Testis (tissue), 3 donors: ENCODE measurements around the gene TCEA2. TPM values are rescaled to one million over a fixed set of nuclear protein-coding genes. Genes with fewer than 3 reads are reported as not detected.

Source experiments
- DNase-seq: peaks from one replicate; pipeline ENCODE4 v3.0.0-alpha.2; 2019
- H3K27ac ChIP-seq, 2 donors: fragments of 200-600 bp; sonication (generic); one replicate each; pipeline ENCODE4 v1.5.1; 2019
- H3K27me3 ChIP-seq: fragments of 200-600 bp; sonication (generic); one replicate; pipeline ENCODE4 v1.5.1; 2019
- H3K36me3 ChIP-seq: fragments of 200-600 bp; sonication (generic); one replicate; pipeline ENCODE4 v1.5.1; 2017; ENCODE audit warnings: low read depth; ENCODE audit errors: missing control alignments
- H3K4me1 ChIP-seq: fragments of 200-600 bp; sonication (generic); one replicate; pipeline ENCODE4 v1.5.1; 2019
- H3K4me3 ChIP-seq, 2 donors: fragments of 200-600 bp; sonication (generic); one replicate each; pipeline ENCODE4 v1.5.1; 2017 to 2019
- H3K9me3 ChIP-seq: fragments of 200-600 bp; sonication (generic); one replicate; pipeline ENCODE4 v1.5.1; 2017
- POLR2A ChIP-seq: fragments of 450-650 bp; IDR thresholded peaks from one replicate; pipeline ENCODE4 v1.6.1; 2017; ENCODE audit warnings: antibody characterized with exemption, mild to moderate bottlenecking, moderate library complexity
- WGBS, 2 donors: methylation state at CpG; one replicate each; pipeline ENCODE4 v1.1.5; 2018; 5-methylcytosine and 5-hydroxymethylcytosine counted together
- intact Hi-C: fragments of 100-400 bp; cut with DNase I; formaldehyde crosslinking; loops from one replicate; pipeline ENCODE4 v1.15.1; 2023; ENCODE audit warnings: low total_unique reads
- polyA plus RNA-seq: library from polyadenylated mRNA; stranded (reverse); fragments of 350-450 nt; fragmentation: Illumina TruSeq; extraction: RNeasy Lipid Tissue Mini Kit (QIAGEN cat#74804); gene quantifications from one replicate; pipeline ENCODE4 v1.2.3, GENCODE V29; 2014; ENCODE audit warnings: low read depth, low replicate concordance; ENCODE audit not compliant: insufficient read depth
- total RNA-seq, 2 donors: library from RNA; depleted of rRNA; stranded (reverse); fragments of >200 nt; gene quantifications; one replicate each; pipeline ENCODE4 v1.2.3, GENCODE V29; 2016
- TF ChIP-seq, protein P1 (sequence below), 3 experiments: fragments of 450-650 bp in 2 of 3; fragments of 200-600 bp in 1 of 3; sonication (generic) in 1 of 3; IDR thresholded peaks; one replicate each; pipeline ENCODE4 v1.5.1; 2016 to 2019; ENCODE audit warnings: antibody characterized with exemption in 3 of 3, mild to moderate bottlenecking in 2 of 3, moderate library complexity in 1 of 3

TCEA2 gene
- total and polyA plus RNA-seq, 3 donors from 2014 or later = 94.5 to 171 (median 126) TPM

DNA sequence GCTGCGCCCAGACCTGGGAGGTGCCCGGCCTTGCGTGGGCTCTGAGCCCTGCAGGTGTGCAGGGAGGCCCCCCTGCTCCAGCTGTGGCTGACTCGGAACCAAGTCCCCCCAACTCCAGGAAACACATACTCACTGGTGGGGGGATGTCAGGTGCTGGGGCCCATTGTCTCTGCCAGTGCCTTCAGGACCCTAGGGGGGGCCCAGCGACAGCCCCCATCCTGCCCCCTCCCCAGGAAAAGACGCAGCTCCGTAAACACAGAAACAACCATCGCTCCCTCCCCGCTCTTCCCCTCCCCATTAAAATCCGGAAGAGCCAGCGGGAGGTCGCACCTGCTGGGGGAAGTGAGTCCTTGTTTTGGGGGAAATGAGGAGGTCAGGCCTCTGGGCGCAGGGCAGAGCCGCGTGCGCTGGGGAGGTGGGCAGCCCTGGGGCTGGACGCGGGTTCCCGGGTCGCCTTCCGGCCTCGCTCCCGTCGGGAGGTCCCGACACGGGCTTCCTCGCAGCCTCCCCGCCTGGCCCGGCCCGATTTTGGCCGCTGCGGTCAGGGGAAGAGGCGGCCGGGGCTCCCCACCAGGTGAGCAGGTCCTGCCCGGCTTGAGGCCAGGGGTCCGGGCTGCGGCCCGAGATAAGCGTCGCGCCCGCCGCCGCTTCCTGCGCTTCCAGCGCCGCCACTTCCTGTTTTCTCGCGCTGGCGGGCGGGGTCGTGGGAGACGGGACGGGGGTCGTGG lies 20.8 kb upstream of the TCEA2 start:
- Histone ChIP-seq H3K36me3 (no peaks in the 10 kb centered on the region), H3K4me3 (peak overlapping the region; percentile 36 to 56), H3K4me1 (peaks cover 19% of the 10 kb centered on the region), H3K9me3 (no peaks in the 10 kb centered on the region), H3K27ac (peak overlapping the region; percentile 23 to 50), H3K27me3 (no peaks in the 10 kb centered on the region)
- no peak for DNase-seq
- 4% methylated on average over 25 of the region's 55 CpGs; no CpG with 5 or more reads in 1 of the 2 donors for WGBS, 2 donors
- TF ChIP-seq, protein P1, sequence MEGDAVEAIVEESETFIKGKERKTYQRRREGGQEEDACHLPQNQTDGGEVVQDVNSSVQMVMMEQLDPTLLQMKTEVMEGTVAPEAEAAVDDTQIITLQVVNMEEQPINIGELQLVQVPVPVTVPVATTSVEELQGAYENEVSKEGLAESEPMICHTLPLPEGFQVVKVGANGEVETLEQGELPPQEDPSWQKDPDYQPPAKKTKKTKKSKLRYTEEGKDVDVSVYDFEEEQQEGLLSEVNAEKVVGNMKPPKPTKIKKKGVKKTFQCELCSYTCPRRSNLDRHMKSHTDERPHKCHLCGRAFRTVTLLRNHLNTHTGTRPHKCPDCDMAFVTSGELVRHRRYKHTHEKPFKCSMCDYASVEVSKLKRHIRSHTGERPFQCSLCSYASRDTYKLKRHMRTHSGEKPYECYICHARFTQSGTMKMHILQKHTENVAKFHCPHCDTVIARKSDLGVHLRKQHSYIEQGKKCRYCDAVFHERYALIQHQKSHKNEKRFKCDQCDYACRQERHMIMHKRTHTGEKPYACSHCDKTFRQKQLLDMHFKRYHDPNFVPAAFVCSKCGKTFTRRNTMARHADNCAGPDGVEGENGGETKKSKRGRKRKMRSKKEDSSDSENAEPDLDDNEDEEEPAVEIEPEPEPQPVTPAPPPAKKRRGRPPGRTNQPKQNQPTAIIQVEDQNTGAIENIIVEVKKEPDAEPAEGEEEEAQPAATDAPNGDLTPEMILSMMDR (IDR thresholded peaks at IDR 0.05) = no peak
- TF ChIP-seq POLR2A = no peak
- intact Hi-C loops = no loop called here

DNA sequence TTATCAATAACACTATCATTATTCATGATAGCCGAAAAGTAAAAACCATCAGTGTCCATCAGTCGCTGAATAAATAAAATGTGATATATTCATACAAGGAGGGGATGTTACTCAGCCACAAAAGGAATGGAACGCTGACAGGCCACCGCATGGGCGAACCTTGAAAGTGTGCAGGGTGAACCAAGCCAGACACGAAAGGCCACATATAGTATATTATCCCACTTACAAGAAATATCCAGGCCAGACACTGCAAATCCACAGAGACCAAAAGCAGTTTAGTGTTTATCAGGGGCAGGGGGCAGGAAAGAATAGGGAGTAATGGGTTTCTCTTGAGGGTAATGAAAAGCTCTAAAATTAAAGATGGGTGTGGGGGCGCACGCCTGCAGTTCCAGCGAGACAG lies 19.2 kb upstream of the TCEA2 start:
- no peak for DNase-seq
- no peak overlapping the region for H3K27ac ChIP-seq
- H3K36me3 ChIP-seq = no peaks in the 10 kb centered on the region
- H3K4me1 ChIP-seq = peaks cover 19% of the 10 kb centered on the region
- H3K27me3 ChIP-seq = no peaks in the 10 kb centered on the region
- H3K4me3 ChIP-seq = no peak overlapping the region
- 86 to 91% methylated on average over 9 of the region's 9 CpGs for WGBS, 2 donors
- no peaks in the 10 kb centered on the region for H3K9me3 ChIP-seq
- TF ChIP-seq, protein P1 (IDR thresholded peaks at IDR 0.05) = no peak
- no peak for TF ChIP-seq POLR2A
- intact Hi-C loops = no loop called here

DNA sequence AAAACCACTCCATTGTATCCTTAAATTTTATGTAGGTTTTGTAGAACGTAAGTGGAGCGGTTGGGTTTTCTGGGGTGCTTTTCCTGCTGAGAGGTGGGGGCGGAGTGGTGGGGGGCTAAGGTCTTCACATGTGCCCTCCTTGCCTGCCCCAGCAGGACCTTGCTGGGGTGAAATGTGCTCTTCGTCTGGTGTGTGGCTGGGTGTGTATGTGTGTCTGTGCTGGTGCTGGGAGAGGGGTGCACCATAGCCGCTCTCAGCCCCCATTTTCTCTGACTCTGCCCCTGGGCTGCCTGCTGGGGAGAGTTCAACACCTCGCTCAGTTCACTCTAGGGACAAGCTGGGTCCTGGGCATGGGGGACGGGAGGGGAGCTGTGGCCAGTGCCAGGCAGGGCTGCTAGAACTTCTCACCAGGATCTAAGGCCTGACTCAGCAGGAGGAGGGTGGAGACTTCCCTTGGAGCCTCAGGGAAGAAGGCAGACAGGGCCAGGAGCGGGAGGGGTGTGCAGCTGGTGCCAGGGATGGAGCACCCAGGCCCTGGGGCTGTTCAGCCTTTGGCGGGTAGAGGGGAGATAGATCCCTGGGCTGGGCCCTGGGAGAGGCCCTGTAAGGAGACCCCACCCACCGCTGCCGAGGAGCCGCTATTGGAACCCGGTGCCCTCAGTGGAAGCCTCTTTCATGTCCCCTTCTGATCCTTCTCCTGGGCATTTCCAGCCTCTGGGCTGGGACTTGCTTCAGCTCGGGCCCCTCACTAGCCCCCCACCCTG lies 18.3 kb upstream of the TCEA2 start:
- no peak for DNase-seq
- WGBS, 2 donors = 73 to 87% methylated on average over 8 to 14 of the region's 14 CpGs
- no peak overlapping the region for H3K4me3 ChIP-seq
- intact Hi-C loops = no loop called here
- TF ChIP-seq, protein P1 (IDR thresholded peaks at IDR 0.05) = no peak
- no peak for TF ChIP-seq POLR2A
- peaks cover 14% of the 10 kb centered on the region for H3K4me1 ChIP-seq
- no peaks in the 10 kb centered on the region for H3K36me3 ChIP-seq
- no peak overlapping the region for H3K27ac ChIP-seq
- H3K9me3 ChIP-seq = no peaks in the 10 kb centered on the region
- no peaks in the 10 kb centered on the region for H3K27me3 ChIP-seq

DNA sequence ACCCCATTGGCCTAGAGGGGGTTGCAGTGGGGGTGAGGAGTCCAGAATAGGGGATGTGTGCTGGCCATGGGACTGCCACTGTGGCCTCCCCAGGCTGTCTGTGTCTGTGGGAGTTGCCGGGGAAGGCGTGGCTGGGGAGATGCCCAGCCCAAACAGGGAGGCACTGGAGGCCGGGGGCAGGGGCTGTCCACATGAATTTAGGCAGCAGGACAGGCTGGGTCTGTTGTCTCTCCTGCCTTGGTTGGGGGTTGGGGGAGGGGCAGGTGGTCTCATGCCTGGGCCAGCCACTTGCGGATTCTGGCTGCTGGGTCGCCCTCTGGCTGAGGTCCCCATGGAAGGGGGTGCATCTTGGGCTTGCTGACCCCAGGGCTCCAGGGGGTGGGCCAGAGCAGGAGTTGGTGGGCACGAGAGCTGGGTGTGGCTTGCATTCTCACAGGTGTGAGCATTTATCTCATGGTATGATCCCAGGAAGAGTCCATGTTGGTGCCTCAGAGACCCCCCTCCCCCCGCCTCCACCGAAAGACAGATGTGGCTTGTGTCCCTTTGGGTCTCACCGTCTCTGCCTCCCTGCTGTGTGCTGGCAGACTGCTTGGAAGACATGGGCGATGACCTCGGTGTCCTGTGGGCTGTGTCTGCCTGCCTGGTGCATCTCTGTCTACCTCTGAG lies 17.5 kb upstream of the TCEA2 start:
- TF ChIP-seq, protein P1 (IDR thresholded peaks at IDR 0.05) = no peak
- TF ChIP-seq POLR2A = no peak
- Histone ChIP-seq H3K9me3 (no peaks in the 10 kb centered on the region), H3K36me3 (no peaks in the 10 kb centered on the region), H3K4me3 (no peak overlapping the region), H3K27me3 (no peaks in the 10 kb centered on the region), H3K4me1 (peaks cover 18% of the 10 kb centered on the region), H3K27ac (no peak overlapping the region)
- WGBS, 2 donors = 64 to 68% methylated on average over 8 to 11 of the region's 11 CpGs
- intact Hi-C loops = no loop called here
- DNase-seq = no peak
